OCI-LY3 (cell line): ENCODE results near the gene ADCY6.

ENCODE experiments used
- H2AFZ ChIP-seq: fragments of 200-600, 300-600 bp; shearing (Covaris generic); 2 replicates; pipeline ENCODE4 v1.6.0; 2014; ENCODE audit warnings: antibody characterized with exemption, low read depth, low read length
- H3K27ac ChIP-seq: fragments of 200-600, 300-600 bp; sonication (generic); 2 replicates; pipeline ENCODE4 v1.5.1; 2014; ENCODE audit warnings: mild to moderate bottlenecking, low read length, moderate library complexity, mixed read lengths
- H3K27me3 ChIP-seq: fragments of 200-600, 300-600 bp; sonication (generic); 2 replicates; pipeline ENCODE4 v1.6.1; 2014; ENCODE audit warnings: low read depth, low read length, mixed read lengths
- H3K36me3 ChIP-seq: fragments of 200-600, 300-600 bp; sonication (generic); replicated peaks from 2 replicates; pipeline ENCODE3; 2014; ENCODE audit warnings: low read depth, low read length, mixed read lengths
- H3K4me1 ChIP-seq: fragments of 300-600, 200-600 bp; sonication (generic); 2 replicates; pipeline ENCODE4 v1.6.1; 2014; ENCODE audit warnings: low read length, mixed read lengths
- H3K4me2 ChIP-seq: fragments of 200-600, 300-600 bp; sonication (generic); 2 replicates; pipeline ENCODE4 v1.6.1; 2014; ENCODE audit warnings: low read length, mixed read lengths
- H3K4me3 ChIP-seq: fragments of 300-600, 200-600 bp; sonication (generic); 2 replicates; pipeline ENCODE4 v1.5.1; 2014; ENCODE audit warnings: antibody characterized with exemption, mild to moderate bottlenecking, low read length, moderate library complexity
- H3K79me2 ChIP-seq: fragments of 300-600, 200-600 bp; shearing (Covaris generic); 2 replicates; pipeline ENCODE4 v1.6.1; 2014; ENCODE audit warnings: mild to moderate bottlenecking, low read length, mixed read lengths
- H3K9ac ChIP-seq: fragments of 300-600, 200-600 bp; shearing (Covaris generic); 2 replicates; pipeline ENCODE4 v1.6.0; 2014; ENCODE audit warnings: mild to moderate bottlenecking, low read length, moderate library complexity
- H3K9me3 ChIP-seq: fragments of 200-600, 300-600 bp; shearing (Covaris generic); 2 replicates; pipeline ENCODE4 v1.6.1; 2014; ENCODE audit warnings: low read length, mixed read lengths; ENCODE audit not compliant: insufficient read depth
- H4K20me1 ChIP-seq: fragments of 200-600, 300-600 bp; sonication (generic); 2 replicates; pipeline ENCODE4 v1.6.1; 2016; ENCODE audit warnings: low read length, mixed read lengths; ENCODE audit not compliant: insufficient read depth
- EZH2phosphoT487 ChIP-seq: fragments of 200-600 bp; shearing (Covaris generic); IDR thresholded peaks from 2 replicates; pipeline ENCODE4 v1.6.1; 2018; ENCODE audit warnings: antibody characterized with exemption, mixed run types, low read depth
- TF ChIP-seq, protein P1 (sequence below): fragments of 200-600, 300-600 bp; sonication (generic); IDR thresholded peaks from 2 replicates; pipeline ENCODE4 v1.5.1; 2014; ENCODE audit warnings: antibody characterized with exemption, low read length, low read depth

ADCY6 gene

GRCh38 chr12:48793696-48794095 is 4.8 kb upstream of the ADCY6 start:
- H3K36me3 ChIP-seq: no peaks in the 10 kb centered on the region
- no peaks in the 10 kb centered on the region for H3K9me3 ChIP-seq
- peaks cover 11% of the 10 kb centered on the region for H3K4me1 ChIP-seq
- no peaks in the 10 kb centered on the region for H3K79me2 ChIP-seq
- H4K20me1 ChIP-seq: no peaks in the 10 kb centered on the region
- H3K27ac ChIP-seq: no peak overlapping the region
- H2AFZ ChIP-seq: no peak overlapping the region
- no peaks in the 10 kb centered on the region for H3K27me3 ChIP-seq
- no peak for TF ChIP-seq EZH2phosphoT487
- TF ChIP-seq, protein P1, sequence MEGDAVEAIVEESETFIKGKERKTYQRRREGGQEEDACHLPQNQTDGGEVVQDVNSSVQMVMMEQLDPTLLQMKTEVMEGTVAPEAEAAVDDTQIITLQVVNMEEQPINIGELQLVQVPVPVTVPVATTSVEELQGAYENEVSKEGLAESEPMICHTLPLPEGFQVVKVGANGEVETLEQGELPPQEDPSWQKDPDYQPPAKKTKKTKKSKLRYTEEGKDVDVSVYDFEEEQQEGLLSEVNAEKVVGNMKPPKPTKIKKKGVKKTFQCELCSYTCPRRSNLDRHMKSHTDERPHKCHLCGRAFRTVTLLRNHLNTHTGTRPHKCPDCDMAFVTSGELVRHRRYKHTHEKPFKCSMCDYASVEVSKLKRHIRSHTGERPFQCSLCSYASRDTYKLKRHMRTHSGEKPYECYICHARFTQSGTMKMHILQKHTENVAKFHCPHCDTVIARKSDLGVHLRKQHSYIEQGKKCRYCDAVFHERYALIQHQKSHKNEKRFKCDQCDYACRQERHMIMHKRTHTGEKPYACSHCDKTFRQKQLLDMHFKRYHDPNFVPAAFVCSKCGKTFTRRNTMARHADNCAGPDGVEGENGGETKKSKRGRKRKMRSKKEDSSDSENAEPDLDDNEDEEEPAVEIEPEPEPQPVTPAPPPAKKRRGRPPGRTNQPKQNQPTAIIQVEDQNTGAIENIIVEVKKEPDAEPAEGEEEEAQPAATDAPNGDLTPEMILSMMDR: no peak
- no peak overlapping the region for H3K9ac ChIP-seq
- H3K4me2 ChIP-seq: no peak overlapping the region
- no peak overlapping the region for H3K4me3 ChIP-seq

DNA sequence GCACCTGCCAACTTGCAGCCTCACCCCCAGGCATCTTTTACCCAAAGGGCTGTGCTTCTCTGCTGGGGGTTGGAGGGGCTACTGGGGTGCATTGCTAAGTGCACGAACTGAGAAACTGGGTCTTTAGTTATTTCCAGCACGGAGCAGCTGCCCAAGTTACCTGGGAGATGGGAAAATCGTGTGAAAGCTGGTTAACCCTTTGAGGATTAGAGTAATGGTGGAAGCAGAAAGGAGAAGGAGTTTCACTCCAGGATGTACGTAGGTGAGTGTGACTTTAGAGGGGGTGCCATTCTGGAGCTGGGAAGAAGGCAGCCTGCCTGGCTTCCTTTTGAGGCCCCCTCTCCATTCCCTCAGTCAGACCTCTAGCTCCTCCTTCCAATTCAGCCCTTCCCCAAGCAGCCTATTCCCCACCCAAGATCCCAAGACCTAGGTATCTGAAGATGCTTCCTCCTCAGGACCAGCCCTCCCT is 1.0 kb upstream of the ADCY6 start:
- Histone ChIP-seq H3K27me3 (0 out of 2 replicates have a peak, but pooled peaks cover 3% of the 10 kb centered on the region), H3K9me3 (no peaks in the 10 kb centered on the region), H3K36me3 (no peaks in the 10 kb centered on the region), H3K4me2 (peak overlapping the region; percentile 80), H4K20me1 (no peaks in the 10 kb centered on the region), H3K4me1 (peaks cover 17% of the 10 kb centered on the region), H3K27ac (no peak overlapping the region), H3K4me3 (peak overlapping the region; percentile 97), H3K9ac (peak overlapping the region; percentile 85), H2AFZ (peak overlapping the region; percentile 73), H3K79me2 (no peaks in the 10 kb centered on the region)
- TF ChIP-seq EZH2phosphoT487: no peak
- TF ChIP-seq, protein P1: no peak

DNA sequence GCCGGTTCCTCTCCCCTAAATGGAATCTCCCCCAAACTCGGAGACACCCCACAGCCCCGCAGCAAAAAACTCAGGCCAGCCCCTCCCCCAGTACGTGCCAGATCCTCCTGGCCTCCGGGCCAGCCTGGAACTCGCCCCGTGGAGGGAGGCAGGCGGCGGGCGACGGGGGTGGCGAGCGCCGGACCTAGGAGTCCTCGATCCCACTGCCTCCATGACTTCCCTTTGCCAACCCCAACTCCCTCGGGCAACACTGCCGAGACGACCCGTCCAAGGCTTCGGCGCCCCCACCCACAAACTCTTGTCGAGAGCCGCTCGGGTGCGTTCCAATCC is 400 bp downstream of the ADCY6 start:
- peaks cover 13% of the 10 kb centered on the region for H3K4me1 ChIP-seq
- peak overlapping the region; percentile 97 for H3K4me3 ChIP-seq
- H4K20me1 ChIP-seq: no peaks in the 10 kb centered on the region
- H3K79me2 ChIP-seq: no peaks in the 10 kb centered on the region
- H3K4me2 ChIP-seq: peak overlapping the region; percentile 85
- 0 out of 2 replicates have a peak, but pooled peaks cover 3% of the 10 kb centered on the region for H3K27me3 ChIP-seq
- no peak overlapping the region for H3K27ac ChIP-seq
- H3K9ac ChIP-seq: peak overlapping the region; percentile 61
- peak overlapping the region; percentile 31; the same call in 1 of the 2 replicates for H2AFZ ChIP-seq
- H3K9me3 ChIP-seq: no peaks in the 10 kb centered on the region
- H3K36me3 ChIP-seq: no peaks in the 10 kb centered on the region
- TF ChIP-seq, protein P1: no peak
- TF ChIP-seq EZH2phosphoT487: no peak

- H3K9ac ChIP-seq: peak overlapping the region; percentile 61
- H2AFZ ChIP-seq: no peak overlapping the region
Measured at GRCh38 chr12:48787791-48788523, 932 bp downstream of the ADCY6 start.

More at GRCh38 chr12:48787791-48788523, 932 bp downstream of the ADCY6 start:
- Histone ChIP-seq H3K4me1 (peaks cover 13% of the 10 kb centered on the region), H3K27ac (no peak overlapping the region), H3K27me3 (0 out of 2 replicates have a peak, but pooled peaks cover 3% of the 10 kb centered on the region), H3K4me3 (peak overlapping the region; percentile 97), H3K9me3 (no peaks in the 10 kb centered on the region), H3K36me3 (no peaks in the 10 kb centered on the region), H3K79me2 (no peaks in the 10 kb centered on the region), H3K4me2 (peak overlapping the region; percentile 85), H4K20me1 (no peaks in the 10 kb centered on the region)
- TF ChIP-seq, protein P1: no peak
- no peak for TF ChIP-seq EZH2phosphoT487
